D721Med (cell line): ENCODE measurements around the gene KMT2C.
"Not testable (repeated sequence)": the region's sequence is repeated elsewhere in the genome, so short reads cannot be mapped to it uniquely, and the experiment has no call there.

Experiments
- DNase-seq: peaks from one replicate; pipeline ENCODE4 v3.0.0; 2011; ENCODE audit warnings: low spot score; ENCODE audit not compliant: insufficient read length
- FAIRE-seq: peaks from 2 replicates; lab custom pipeline; 2011; peaks lifted over from hg19 to GRCh38; lab: Jason Lieb, UNC
- CTCF ChIP-seq: IDR thresholded peaks from 2 replicates; pipeline ENCODE4 v1.5.1; 2012; ENCODE audit warnings: mild to moderate bottlenecking, control low read depth; ENCODE audit not compliant: insufficient read depth; ENCODE audit errors: missing control alignments

Gene KMT2C

DNA sequence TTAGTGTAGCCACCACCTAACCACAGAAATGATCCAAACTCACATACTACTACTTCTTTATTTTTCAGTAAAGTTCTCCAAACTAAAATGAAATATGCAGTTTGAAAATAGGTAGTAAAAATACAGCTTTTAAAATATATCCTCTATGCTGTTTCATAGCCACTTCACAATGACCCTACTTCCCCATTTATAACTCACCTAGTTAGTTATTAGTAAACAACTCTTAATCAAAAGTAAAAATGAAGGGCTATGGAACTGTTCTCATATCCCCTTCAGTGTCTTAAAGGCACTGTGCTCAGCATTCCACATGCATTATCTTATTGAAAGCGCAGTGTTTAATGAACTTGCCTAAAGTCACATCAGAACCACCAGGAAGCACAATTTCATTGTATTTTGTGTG is 43.5 kb downstream of the KMT2C start:
- TF ChIP-seq CTCF, result no peak
- no peak for DNase-seq
- FAIRE-seq, result no peak

DNA sequence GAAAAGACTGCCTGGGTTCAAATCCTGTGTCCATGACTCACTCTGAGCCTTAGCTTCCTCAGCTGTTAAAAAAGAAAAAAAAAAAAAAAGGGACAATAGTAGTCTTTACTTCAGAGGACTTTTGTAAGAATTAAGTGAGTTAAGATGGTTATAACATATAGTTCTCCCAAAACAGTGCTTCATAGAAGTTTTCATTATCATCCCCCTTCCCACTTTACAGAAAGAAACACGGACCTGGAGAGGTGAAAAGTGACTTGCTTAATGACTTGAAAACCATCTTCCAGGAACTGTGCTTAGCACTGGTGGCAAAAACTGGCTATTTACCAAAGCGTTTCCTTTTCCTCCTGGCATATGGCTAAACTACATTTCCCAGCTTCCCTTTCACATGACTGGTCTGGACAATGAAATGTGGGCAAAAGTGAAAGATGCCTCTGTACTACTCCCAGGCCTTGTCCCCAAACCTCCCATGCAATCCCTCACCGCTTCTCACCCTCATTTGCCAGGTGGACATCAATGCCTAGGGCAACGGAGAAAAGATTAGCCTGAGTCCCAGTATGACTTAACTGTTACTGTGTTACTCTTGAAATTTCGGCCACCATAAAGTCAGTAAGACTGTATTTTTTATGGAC is 49.6 kb downstream of the KMT2C start:
- DNase-seq, FAIRE-seq: not testable (repeated sequence)

DNA sequence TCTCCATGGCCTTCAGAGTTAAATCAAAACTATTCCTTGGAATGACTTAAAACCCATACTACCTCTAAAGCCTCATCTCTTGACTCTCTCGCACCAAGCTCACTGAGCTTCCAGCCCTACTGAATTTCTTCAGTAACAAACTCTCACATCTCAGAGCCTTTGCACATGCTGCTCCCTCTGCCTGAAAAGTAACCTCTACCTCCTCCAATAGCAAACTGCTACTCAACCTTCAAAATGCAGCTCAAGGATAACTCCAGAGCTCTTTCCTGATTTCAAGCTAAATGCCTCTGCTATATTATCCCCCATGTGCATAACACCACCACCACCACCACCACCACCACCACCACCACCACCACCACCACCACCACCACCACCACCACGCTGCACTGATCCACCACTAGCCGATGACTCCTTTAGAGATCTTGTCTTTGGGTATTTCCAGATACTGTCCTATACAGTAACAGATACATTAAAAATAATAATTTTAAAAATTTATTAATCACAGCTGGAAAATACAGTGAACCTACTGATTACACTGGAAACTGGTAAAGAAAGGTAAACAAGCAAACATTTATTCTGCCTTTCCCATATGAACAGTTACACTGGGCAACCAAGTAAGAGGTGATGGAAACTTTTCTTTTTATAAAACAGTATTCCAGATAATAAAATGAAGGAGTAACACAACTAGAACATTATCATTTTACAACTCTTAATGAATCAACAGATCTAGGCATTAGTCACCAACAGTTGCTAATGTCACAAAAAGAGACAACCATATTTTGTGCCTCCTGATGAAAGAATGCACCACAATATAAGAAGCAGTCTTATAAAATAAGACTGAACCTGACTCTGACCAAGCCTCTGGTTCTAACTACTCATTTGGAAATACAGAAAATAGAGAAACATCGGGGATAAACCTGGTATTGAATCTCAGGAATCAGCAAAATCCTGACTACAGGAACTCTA is 51.3 kb downstream of the KMT2C start:
- not testable (repeated sequence) for FAIRE-seq, DNase-seq

GRCh38 chr7:152383341-152384234 is 52.2 kb downstream of the KMT2C start:
- FAIRE-seq (no peak), DNase-seq (no peak)
- TF ChIP-seq CTCF, result no peak

- TF ChIP-seq CTCF, result no peak
- DNase-seq (no peak), FAIRE-seq (no peak)
Observed at GRCh38 chr7:152382244-152382643, 53.6 kb downstream of the KMT2C start.

DNA sequence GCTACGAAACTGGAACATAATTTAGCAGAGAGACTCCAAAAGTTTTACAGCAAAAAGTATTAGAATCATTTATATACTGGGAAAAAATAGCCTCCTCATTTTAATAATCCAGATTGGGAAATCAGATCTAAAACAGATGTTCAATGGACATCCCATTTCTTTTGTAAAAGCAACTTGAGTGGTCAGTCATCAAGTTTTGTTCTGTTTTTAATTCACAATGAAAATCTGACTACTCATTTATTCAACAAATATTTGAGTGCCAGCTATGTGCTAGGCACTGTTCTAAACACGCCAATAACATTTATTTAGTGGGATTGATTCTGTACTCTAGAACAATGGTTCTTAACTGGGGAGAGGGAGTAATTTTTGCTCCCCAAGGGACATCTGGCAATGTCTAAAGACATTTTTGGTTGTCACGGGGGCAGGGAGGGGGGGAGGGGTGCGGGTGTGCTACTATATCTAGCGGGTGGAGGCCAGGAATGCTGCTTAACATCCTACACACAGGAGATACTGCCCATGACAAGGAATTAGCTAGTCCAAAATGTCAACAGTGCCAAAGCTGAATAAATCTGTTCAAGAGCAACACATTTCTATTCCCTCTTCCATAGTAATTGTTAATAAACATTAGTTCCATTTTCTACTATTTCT is 54.7 kb downstream of the KMT2C start:
- DNase-seq, FAIRE-seq: not testable (repeated sequence)

DNA sequence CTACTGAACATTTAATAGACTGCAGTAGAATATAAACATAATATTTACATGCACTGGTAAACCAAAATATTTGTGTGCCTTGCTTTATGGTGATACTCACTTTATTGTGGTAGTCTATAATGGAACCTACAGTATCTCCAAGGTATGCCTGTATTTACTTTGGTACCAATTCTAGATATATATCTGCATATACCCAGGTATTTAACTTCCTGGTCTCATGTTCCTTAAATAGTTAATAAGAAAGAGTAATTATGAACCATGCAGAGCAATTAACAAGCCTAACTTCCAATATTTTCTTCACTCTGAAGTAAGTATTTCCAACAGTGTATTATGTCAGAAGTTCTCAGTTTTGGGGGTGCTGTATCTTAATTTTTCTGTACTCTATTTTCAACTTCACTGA is 57.3 kb downstream of the KMT2C start:
- not testable (repeated sequence) for DNase-seq, FAIRE-seq

GRCh38 chr7:152376716-152377484 is 58.9 kb downstream of the KMT2C start:
- DNase-seq, FAIRE-seq: not testable (repeated sequence)

DNA sequence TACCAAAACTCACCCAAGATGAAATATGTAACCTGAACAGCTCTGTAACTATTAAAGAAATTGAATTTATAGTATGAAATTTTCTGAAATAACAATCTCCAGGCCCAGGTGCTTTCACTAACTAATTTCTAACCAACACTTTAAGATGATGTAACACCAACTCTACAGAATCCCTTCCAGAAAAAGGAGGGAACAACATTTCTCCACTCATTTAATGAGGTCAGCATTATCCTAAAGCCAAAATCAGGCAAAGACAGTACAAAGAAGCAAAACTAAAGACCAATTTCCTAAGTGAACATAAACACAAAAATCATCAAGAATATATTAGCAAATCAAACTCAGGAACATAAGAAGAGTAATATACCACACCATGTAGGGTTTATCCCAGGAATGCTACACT is 65.5 kb downstream of the KMT2C start:
- TF ChIP-seq CTCF, result no peak
- DNase-seq (no peak), FAIRE-seq (no peak)
